PFSK-1 (cell line): Measurements from ENCODE around the gene THBS3.

Source experiments
- FOXP2 ChIP-seq: optimal IDR thresholded peaks from 2 replicates; pipeline ENCODE3; 2011; ENCODE audit warnings: borderline replicate concordance, control low read depth, inconsistent platforms; ENCODE audit not compliant: insufficient read depth; ENCODE audit errors: extremely low read length, extremely low read depth
- POLR2AphosphoS5 ChIP-seq: IDR thresholded peaks from 2 replicates; pipeline ENCODE4 v1.6.1; 2012; ENCODE audit warnings: low read depth, mild to moderate bottlenecking, control low read depth, low read length, moderate library complexity
- REST ChIP-seq, 2 experiments: IDR thresholded peaks; 2 replicates each; pipeline versions ENCODE4 v1.6.1 to v1.8.0; 2011 to 2012; ENCODE audit warnings: low read depth in 2 of 2, low read length in 2 of 2, control low read depth in 1 of 2, inconsistent platforms in 1 of 2, mild to moderate bottlenecking in 1 of 2, moderate library complexity in 1 of 2; ENCODE audit not compliant: insufficient read depth in 1 of 2
- SIN3A ChIP-seq: IDR thresholded peaks from 2 replicates; pipeline ENCODE4 v1.6.1; 2012; ENCODE audit warnings: mild to moderate bottlenecking, low read length, moderate library complexity, borderline replicate concordance; ENCODE audit not compliant: insufficient read depth
- TAF1 ChIP-seq: IDR thresholded peaks from 2 replicates; pipeline ENCODE4 v1.6.1; 2012; ENCODE audit warnings: low read length, control low read depth, borderline replicate concordance; ENCODE audit not compliant: insufficient read depth

The THBS3 gene

GRCh38 chr1:155166471-155167165, 41.1 kb downstream of the THBS3 start:
- TF ChIP-seq TAF1 (no peak), FOXP2 (no peak), SIN3A (no peak), REST (IDR thresholded peaks at IDR 0.05; ENCODE audit: insufficient read depth in 1 of 2, low read depth in 2 of 2, low read length in 2 of 2) (no peak), POLR2AphosphoS5 (no peak)

- TF ChIP-seq REST (IDR thresholded peaks at IDR 0.05; ENCODE audit: insufficient read depth in 1 of 2, low read depth in 2 of 2, low read length in 2 of 2) (no peak), SIN3A (no peak), FOXP2 (no peak), TAF1 (no peak), POLR2AphosphoS5 (no peak)
These were observed 41.6 kb downstream of the THBS3 start for GRCh38 chr1:155166051-155166470.

- TF ChIP-seq REST (IDR thresholded peaks at IDR 0.05; ENCODE audit: insufficient read depth in 1 of 2, low read depth in 2 of 2, low read length in 2 of 2) (no peak), POLR2AphosphoS5 (no peak), SIN3A (no peak), TAF1 (no peak), FOXP2 (no peak)
These were observed 47.6 kb downstream of the THBS3 start for GRCh38 chr1:155160128-155160527.

GRCh38 chr1:155158991-155159390, 48.7 kb downstream of the THBS3 start:
- TF ChIP-seq POLR2AphosphoS5 (no peak), TAF1 (no peak), SIN3A (no peak), REST (IDR thresholded peaks at IDR 0.05; ENCODE audit: insufficient read depth in 1 of 2, low read depth in 2 of 2, low read length in 2 of 2) (no peak), FOXP2 (no peak)
